T-helper 9 cell (primary cell): ENCODE results near the gene MRPL22.
"Not testable (repeated sequence)": the region's sequence is repeated elsewhere in the genome, so short reads cannot be mapped to it uniquely, and the experiment has no call there.

Experiments used
- DNase-seq: peaks from one replicate; pipeline ENCODE4 v3.0.0-alpha.2; 2020
- total RNA-seq, 2 donors: gene quantifications; one replicate each; lab custom pipeline; 2026; lab: John Stamatoyannopoulos, UW

Gene MRPL22
- total RNA-seq, result 11.8 to 17.3 reads per million in 2 donors

GRCh38 chr5:154940772-154941620 is at the start of gene MRPL22:
TSS of gene MRPL22 (plus strand) at chr5:154941073. CDS start at chr5:154941111, 38 bp downstream.
- DNase-seq, result peak; percentile 94

- DNase-seq, result no peak
Measured at GRCh38 chr5:154892369-154892771, 48.5 kb upstream of the MRPL22 start.

- DNase-seq, result no peak
Measured at GRCh38 chr5:154893381-154893780, 47.5 kb upstream of the MRPL22 start.

- DNase-seq, result no peak
Measured at GRCh38 chr5:154895606-154896561, 45.0 kb upstream of the MRPL22 start.

- DNase-seq, result no peak
Measured at GRCh38 chr5:154896562-154897165, 44.2 kb upstream of the MRPL22 start.

- no peak for DNase-seq
Measured at GRCh38 chr5:154898210-154898609, 42.7 kb upstream of the MRPL22 start.

- no peak for DNase-seq
Measured at GRCh38 chr5:154899151-154899816, 41.6 kb upstream of the MRPL22 start.

- no peak for DNase-seq
Measured at GRCh38 chr5:154900066-154900465, 40.8 kb upstream of the MRPL22 start.

- no peak for DNase-seq
Measured at GRCh38 chr5:154901276-154901675, 39.6 kb upstream of the MRPL22 start.

- DNase-seq, result no peak
Measured at GRCh38 chr5:154901913-154902312, 39.0 kb upstream of the MRPL22 start.

- not testable (repeated sequence) for DNase-seq
Measured at GRCh38 chr5:154905601-154906000, 35.3 kb upstream of the MRPL22 start.

GRCh38 chr5:154916874-154917273 is 24.0 kb upstream of the MRPL22 start:
- DNase-seq, result no peak

- no peak for DNase-seq
Measured at GRCh38 chr5:154917757-154918156, 23.1 kb upstream of the MRPL22 start.

- DNase-seq, result no peak
Measured at GRCh38 chr5:154923441-154924430, 17.1 kb upstream of the MRPL22 start.

GRCh38 chr5:154933537-154933936 is 7.3 kb upstream of the MRPL22 start:
- no peak for DNase-seq

- no peak for DNase-seq
Measured at GRCh38 chr5:154934881-154935280, 6.0 kb upstream of the MRPL22 start.

- no peak for DNase-seq
Measured at GRCh38 chr5:154937186-154937717, 3.6 kb upstream of the MRPL22 start.

GRCh38 chr5:154937718-154938466 is 3.0 kb upstream of the MRPL22 start, which contains the start of gene GEMIN5:
TSS of gene GEMIN5 (minus strand) at chr5:154938211. CDS start at chr5:154938133, 78 bp downstream.
- DNase-seq, result peak; percentile 75

- not testable (repeated sequence) for DNase-seq
Measured at GRCh38 chr5:154939387-154939786, 1.5 kb upstream of the MRPL22 start.

GRCh38 chr5:154940375-154940771 is 500 bp upstream of the MRPL22 start:
- no peak for DNase-seq
